Activated CD4-positive, alpha-beta T cell treated with anti-CD3 and anti-CD28 coated beads for 36 hours (primary cell): Measurements from ENCODE around the gene TATDN3. TPM values are rescaled to one million over a fixed set of nuclear protein-coding genes. Genes with fewer than 3 reads are reported as not detected.
"Not testable (repeated sequence)": the region's sequence is repeated elsewhere in the genome, so short reads cannot be mapped to it uniquely, and the experiment has no call there.

Source experiments
- ATAC-seq: fragments of 200-7000 bp; cut with Tn5 transposase; one replicate; pipeline ENCODE4 v1.10.0; 2021; ENCODE audit warnings: mild to moderate bottlenecking, moderate library complexity
- CTCF ChIA-PET: fragments of 350-600 bp; sonication (Branson Sonifier 250); formaldehyde crosslinking; loops from one replicate; lab custom pipeline; 2021; ENCODE audit warnings: antibody characterized with exemption; lab: Charles Lee
- POLR2A ChIA-PET: fragments of 350-600 bp; sonication (Branson Sonifier 250); formaldehyde crosslinking; loops from one replicate; lab custom pipeline; 2021; ENCODE audit warnings: antibody characterized with exemption, inconsistent platforms; lab: Charles Lee
- DNase-seq: peaks from one replicate; pipeline ENCODE4 v3.0.0-alpha.2; 2020
- H3K27ac Mint-ChIP-seq: one replicate; pipeline ENCODE4 v1.8.0; 2021; ENCODE audit warnings: mixed read lengths
- H3K27me3 Mint-ChIP-seq: one replicate; pipeline ENCODE4 v1.8.0; 2021; ENCODE audit warnings: mixed read lengths
- H3K36me3 Mint-ChIP-seq: one replicate; pipeline ENCODE4 v1.8.0; 2021; ENCODE audit warnings: low read depth, mixed read lengths
- H3K4me1 Mint-ChIP-seq: one replicate; pipeline ENCODE4 v1.8.0; 2021; ENCODE audit warnings: mixed read lengths
- H3K4me3 Mint-ChIP-seq: one replicate; pipeline ENCODE4 v1.8.0; 2021; ENCODE audit warnings: mild to moderate bottlenecking, moderate library complexity, mixed read lengths
- H3K9me3 Mint-ChIP-seq: one replicate; pipeline ENCODE4 v1.8.0; 2021; ENCODE audit warnings: low read depth, mixed read lengths
- intact Hi-C, 2 experiments: fragments of 100-400 bp; cut with DNase I in 1 of 2; cut with micrococcal nuclease in 1 of 2; formaldehyde crosslinking; loops; one replicate each; pipeline versions ENCODE4 v1.14.2 to v1.15.1; 2022 to 2024; cut with DNase I, micrococcal nuclease
- total RNA-seq, 2 experiments: library from RNA; stranded (reverse); gene quantifications; one replicate each; pipeline ENCODE4 v1.2.3, GENCODE V29; 2021

TATDN3 gene
- total RNA-seq, 2 experiments from 2014 or later, result 13.8 to 15.2 TPM

GRCh38 chr1:212825798-212826452, 34.2 kb downstream of the TATDN3 start:
- ChIA-PET CTCF (interaction anchor here (0.6 kb wide), 1 partner anchor 370 kb away, joined by 3 read pairs; no protein-coding TSS in a partner anchor), POLR2A (no interaction called here)
- no peak for ATAC-seq
- Mint-ChIP-seq H3K36me3 (peaks cover 4% of the 10 kb centered on the region), H3K4me3 (no peak overlapping the region), H3K27ac (no peak overlapping the region), H3K27me3 (no peaks in the 10 kb centered on the region), H3K4me1 (no peaks in the 10 kb centered on the region), H3K9me3 (peaks cover 18% of the 10 kb centered on the region)
- intact Hi-C loops, result no loop called here
- no peak for DNase-seq

DNA sequence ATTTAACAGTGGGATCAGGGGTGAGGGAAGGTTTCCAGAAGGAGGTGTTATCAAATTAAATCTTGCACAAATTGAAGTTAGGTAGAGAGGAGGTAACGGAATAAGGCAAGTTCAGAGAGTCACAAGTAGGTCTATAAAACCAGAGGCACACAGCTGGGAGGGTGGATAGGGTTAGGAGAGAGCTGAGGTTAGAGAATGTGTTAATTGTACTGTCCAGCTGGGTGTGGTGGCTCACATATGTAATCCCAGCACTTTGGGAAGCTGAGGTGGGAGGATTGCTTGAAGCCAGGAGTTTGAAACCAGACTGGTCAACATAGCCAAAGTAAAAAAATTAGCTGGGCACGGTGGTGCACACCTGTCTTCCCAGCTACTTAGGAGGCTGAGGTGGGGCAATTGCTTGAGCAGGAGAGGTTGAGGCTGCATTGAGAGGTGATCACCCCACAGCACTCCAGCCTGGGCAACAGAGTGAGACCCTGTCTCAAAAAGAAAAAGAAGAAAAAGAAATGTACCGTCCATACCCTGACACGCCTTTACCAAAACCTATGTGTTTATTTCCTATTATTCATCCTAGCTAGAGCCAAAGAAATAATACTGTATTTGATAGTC, 35.6 kb downstream of the TATDN3 start:
- Mint-ChIP-seq H3K27me3 (no peaks in the 10 kb centered on the region), H3K27ac (no peak overlapping the region), H3K4me3 (no peak overlapping the region), H3K4me1 (no peaks in the 10 kb centered on the region), H3K9me3 (peaks cover 18% of the 10 kb centered on the region), H3K36me3 (peaks cover 4% of the 10 kb centered on the region)
- ATAC-seq, result no peak
- ChIA-PET POLR2A (interaction anchor here (0.6 kb wide), 1 partner anchor 10 kb away, joined by 3 read pairs; no protein-coding TSS in a partner anchor), CTCF (interaction anchor here (1.0 to 1.8 kb wide), 2 partner anchors 168 to 375 kb away, joined by 3 to 5 read pairs; no protein-coding TSS in a partner anchor)
- DNase-seq, result no peak
- intact Hi-C loops, result no loop called here

- ChIA-PET CTCF (interaction anchor here (1.0 to 1.8 kb wide), 2 partner anchors 167 to 239 kb away, joined by 4 to 5 read pairs; no protein-coding TSS in a partner anchor), POLR2A (interaction anchor here (0.6 kb wide), 1 partner anchor 11 kb away, joined by 3 read pairs; no protein-coding TSS in a partner anchor)
- peaks cover 18% of the 10 kb centered on the region for H3K9me3 Mint-ChIP-seq
- H3K36me3 Mint-ChIP-seq, result peaks cover 4% of the 10 kb centered on the region
- H3K4me3 Mint-ChIP-seq, result no peak overlapping the region
- intact Hi-C loops, result no loop called here
- no peaks in the 10 kb centered on the region for H3K27me3 Mint-ChIP-seq
- DNase-seq (no peak), ATAC-seq (no peak)
- no peaks in the 10 kb centered on the region for H3K4me1 Mint-ChIP-seq
- no peak overlapping the region for H3K27ac Mint-ChIP-seq
Measured at GRCh38 chr1:212827831-212828278, 36.2 kb downstream of the TATDN3 start.

DNA sequence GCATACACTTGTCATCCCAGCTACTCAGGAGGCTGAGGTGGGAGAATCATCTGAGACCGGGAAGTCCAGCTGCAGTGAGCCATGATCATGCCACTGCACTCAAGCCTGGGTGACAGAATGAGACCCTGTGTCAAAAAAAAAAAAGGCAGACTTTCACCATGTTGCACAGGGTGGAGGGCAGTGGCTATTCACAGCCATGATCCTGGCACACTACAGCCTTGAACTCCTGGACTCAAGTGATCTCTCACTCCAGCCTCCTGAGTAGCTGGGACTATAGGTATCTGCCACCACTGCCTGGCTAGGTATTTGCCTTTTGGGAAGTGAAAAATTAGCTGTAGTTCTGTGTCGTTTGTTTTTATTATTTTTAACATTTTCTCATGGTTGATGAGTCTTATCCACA, 36.7 kb downstream of the TATDN3 start:
- no peak overlapping the region for H3K27ac Mint-ChIP-seq
- CTCF ChIA-PET, result interaction anchor here (1.0 to 1.8 kb wide), 2 partner anchors 167 to 240 kb away, joined by 4 to 5 read pairs; no protein-coding TSS in a partner anchor
- peaks cover 18% of the 10 kb centered on the region for H3K9me3 Mint-ChIP-seq
- H3K4me1 Mint-ChIP-seq, result no peaks in the 10 kb centered on the region
- peaks cover 4% of the 10 kb centered on the region for H3K36me3 Mint-ChIP-seq
- POLR2A ChIA-PET, result no interaction called here
- no peak overlapping the region for H3K4me3 Mint-ChIP-seq
- DNase-seq (no peak), ATAC-seq (no peak)
- no peaks in the 10 kb centered on the region for H3K27me3 Mint-ChIP-seq
- intact Hi-C loops, result no loop called here

DNA sequence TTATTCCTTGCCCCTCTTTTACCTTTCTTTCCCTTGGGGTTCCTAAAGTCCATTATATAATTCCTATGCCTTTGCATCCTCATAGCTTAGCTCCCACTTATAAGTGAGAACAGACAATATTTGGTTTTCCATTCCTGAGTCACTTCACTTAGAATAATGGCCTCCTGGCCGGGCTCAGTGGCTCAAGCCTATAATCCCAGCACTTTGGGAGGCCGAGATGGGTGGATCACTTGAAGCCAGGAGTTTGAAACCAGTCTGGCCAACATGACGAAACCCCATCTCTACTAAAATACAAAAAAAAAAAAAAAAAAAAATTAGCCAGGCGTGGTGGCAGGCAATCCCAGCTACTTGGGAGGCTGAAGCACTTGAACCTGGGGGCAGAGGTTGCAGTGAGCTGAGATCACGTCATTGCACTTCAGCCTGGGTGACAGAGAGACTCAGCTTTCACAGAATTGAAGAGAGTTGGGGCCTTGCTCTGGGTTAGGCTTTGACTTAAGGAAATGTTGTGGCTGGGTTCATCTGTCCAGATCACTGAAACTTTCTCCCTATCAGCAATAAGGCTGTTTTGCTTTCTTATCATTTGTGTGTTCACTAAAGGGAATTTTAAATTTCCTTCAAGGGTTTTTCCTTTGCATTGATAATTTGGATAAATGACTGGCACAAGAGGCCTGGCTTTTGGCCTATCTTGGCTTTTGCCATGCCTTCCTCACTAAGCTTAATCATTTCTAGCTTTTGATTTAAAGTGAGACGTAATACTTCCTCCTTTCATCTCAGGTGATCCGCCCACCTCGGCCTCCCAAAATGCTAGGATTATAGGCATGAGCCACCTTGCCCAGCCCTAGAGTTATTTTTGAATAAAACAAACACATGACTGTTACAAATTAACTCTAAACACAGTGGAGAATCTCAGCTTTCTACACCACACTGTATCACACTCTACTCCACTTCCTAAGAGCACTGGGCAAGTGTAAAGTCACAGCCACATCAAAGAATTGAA, 41.8 kb downstream of the TATDN3 start:
- CTCF ChIA-PET, result interaction anchor here (0.7 to 1.2 kb wide), 5 partner anchors 121 to 1575 kb away, joined by 3 to 5 read pairs (median 3); no protein-coding TSS in a partner anchor
- H3K27ac Mint-ChIP-seq, POLR2A ChIA-PET, H3K36me3 Mint-ChIP-seq, H3K4me3 Mint-ChIP-seq, H3K27me3 Mint-ChIP-seq, intact Hi-C loops, H3K4me1 Mint-ChIP-seq, H3K9me3 Mint-ChIP-seq: not testable (repeated sequence)
- ATAC-seq, result peak; percentile 30
- peak; percentile 41 for DNase-seq

- H3K27me3 Mint-ChIP-seq, result no peaks in the 10 kb centered on the region
- H3K4me1 Mint-ChIP-seq, result peaks cover 4% of the 10 kb centered on the region
- H3K9me3 Mint-ChIP-seq, result no peaks in the 10 kb centered on the region
- ChIA-PET POLR2A (no interaction called here), CTCF (interaction anchor here (0.6 to 0.9 kb wide), 5 partner anchors 20 to 205 kb away, joined by 3 to 4 read pairs (median 3); no protein-coding TSS in a partner anchor)
- DNase-seq (no peak), ATAC-seq (no peak)
- H3K36me3 Mint-ChIP-seq, result no peaks in the 10 kb centered on the region
- no peak overlapping the region for H3K4me3 Mint-ChIP-seq
- no peak overlapping the region for H3K27ac Mint-ChIP-seq
- intact Hi-C loops, result no loop called here
Measured at GRCh38 chr1:212838145-212838544, 46.5 kb downstream of the TATDN3 start.

DNA sequence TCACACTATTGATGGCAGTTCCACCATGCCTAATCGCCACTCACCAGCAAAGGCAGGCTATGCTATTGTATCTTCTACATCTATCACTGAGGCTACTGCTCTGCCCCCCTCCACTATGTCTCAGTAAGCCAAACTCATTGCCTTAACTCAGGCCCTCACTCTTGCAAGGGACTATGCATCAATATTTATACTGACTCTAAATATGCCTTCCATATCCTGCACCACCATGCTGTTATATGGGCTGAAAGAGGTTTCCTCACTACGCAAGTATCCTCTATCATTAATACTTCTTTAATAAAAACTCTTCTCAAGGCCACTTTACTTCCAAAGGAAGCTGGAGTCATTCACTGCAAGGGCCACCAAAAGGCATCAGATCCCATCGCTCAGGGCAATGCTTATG, 52.8 kb downstream of the TATDN3 start:
- H3K4me1 Mint-ChIP-seq, intact Hi-C loops, H3K4me3 Mint-ChIP-seq, ATAC-seq, CTCF ChIA-PET, H3K27me3 Mint-ChIP-seq, H3K27ac Mint-ChIP-seq, DNase-seq, H3K9me3 Mint-ChIP-seq, H3K36me3 Mint-ChIP-seq: not testable (repeated sequence)
- POLR2A ChIA-PET, result interaction anchor here (0.5 kb wide), 1 partner anchor 9 kb away, joined by 8 read pairs; no protein-coding TSS in a partner anchor

DNA sequence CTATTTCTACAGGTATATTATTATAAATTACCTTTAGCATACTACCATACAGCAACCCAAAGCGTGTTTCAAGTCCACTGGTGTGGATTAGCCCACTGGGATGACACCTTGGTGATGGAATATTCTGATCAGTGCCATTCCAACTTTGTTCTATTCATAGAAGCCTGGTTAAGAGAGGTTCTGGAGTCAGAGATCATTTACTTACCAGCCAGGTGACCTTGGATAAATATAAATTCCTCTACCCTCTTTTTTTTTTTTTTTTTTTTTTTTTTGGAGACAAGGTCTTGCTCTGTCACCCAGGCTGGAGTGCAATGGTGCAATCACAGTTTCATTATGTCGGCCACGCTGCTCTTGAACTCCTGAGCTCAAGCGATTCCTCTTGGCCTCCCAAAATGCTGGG, 55.9 kb downstream of the TATDN3 start, which contains the start of gene SPATA45:
Gene SPATA45, minus strand, starts transcription at position 101 of the 400 bp plus-strand sequence. CDS start 11,500 bp downstream, outside the sequence.
- H3K4me3 Mint-ChIP-seq, result no peak within 1 kb of the TSS
- intact Hi-C loops, result no loop called here
- ATAC-seq (no peak), DNase-seq (no peak)
- no peaks in the 10 kb centered on the region for H3K4me1 Mint-ChIP-seq
- H3K9me3 Mint-ChIP-seq, result peaks cover 2% of the 10 kb centered on the region
- H3K36me3 Mint-ChIP-seq, result peaks cover 8% of the 10 kb centered on the region
- CTCF ChIA-PET, result interaction anchor here (0.7 to 1.0 kb wide), 2 partner anchors 13 to 147 kb away, joined by 3 read pairs; no protein-coding TSS in a partner anchor
- POLR2A ChIA-PET, result no interaction called here
- H3K27ac Mint-ChIP-seq, result no peak within 1 kb of the TSS
- no peaks in the 10 kb centered on the region for H3K27me3 Mint-ChIP-seq

GRCh38 chr1:212852105-212852688, 60.5 kb downstream of the TATDN3 start:
- ATAC-seq (no peak), DNase-seq (no peak)
- H3K27me3 Mint-ChIP-seq, result no peaks in the 10 kb centered on the region
- H3K36me3 Mint-ChIP-seq, result peaks cover 11% of the 10 kb centered on the region
- no peak overlapping the region for H3K4me3 Mint-ChIP-seq
- peaks cover 6% of the 10 kb centered on the region for H3K4me1 Mint-ChIP-seq
- intact Hi-C loops, result no loop called here
- ChIA-PET CTCF (interaction anchor here (0.7 kb wide), 1 partner anchor 235 kb away, joined by 3 read pairs; no protein-coding TSS in a partner anchor), POLR2A (no interaction called here)
- no peak overlapping the region for H3K27ac Mint-ChIP-seq
- H3K9me3 Mint-ChIP-seq, result peaks cover 2% of the 10 kb centered on the region

DNA sequence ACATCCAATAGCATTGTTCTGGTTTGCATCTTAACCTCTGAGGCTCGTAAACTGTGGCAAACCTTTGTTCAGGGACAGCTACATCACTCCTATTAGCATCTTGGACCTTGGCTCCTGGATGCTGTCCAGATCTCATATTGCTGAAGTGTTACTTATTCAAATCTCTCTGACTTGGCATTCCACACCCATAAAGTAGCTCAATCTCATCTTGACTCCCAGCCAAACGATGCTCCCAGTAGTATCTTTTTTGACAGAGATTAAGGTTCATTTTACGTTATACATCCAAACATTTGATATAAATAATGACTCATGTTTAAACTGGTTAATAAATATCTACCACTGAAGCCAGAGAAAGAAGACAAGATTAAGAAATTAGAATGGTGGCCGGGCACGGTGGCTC, 62.0 kb downstream of the TATDN3 start:
- Mint-ChIP-seq H3K9me3 (peaks cover 2% of the 10 kb centered on the region), H3K36me3 (peaks cover 13% of the 10 kb centered on the region), H3K27me3 (no peaks in the 10 kb centered on the region), H3K27ac (no peak overlapping the region), H3K4me3 (no peak overlapping the region), H3K4me1 (peaks cover 6% of the 10 kb centered on the region)
- ChIA-PET CTCF (no interaction called here), POLR2A (no interaction called here)
- DNase-seq (no peak), ATAC-seq (no peak)
- intact Hi-C loops, result no loop called here
